Activated CD8-positive, alpha-beta memory T cell treated with anti-CD3 and anti-CD28 coated beads, Interleukin-2, amount 50 U/mL, for 1 hour (primary cell): ENCODE data around the gene MINDY2.
"Not testable (repeated sequence)": the region's sequence is repeated elsewhere in the genome, so short reads cannot be mapped to it uniquely, and the experiment has no call there.

ENCODE experiments used
- DNase-seq: peaks from one replicate; pipeline ENCODE4 v3.0.0-alpha.2; 2020; ENCODE audit errors: extremely low read depth

Gene MINDY2

DNA sequence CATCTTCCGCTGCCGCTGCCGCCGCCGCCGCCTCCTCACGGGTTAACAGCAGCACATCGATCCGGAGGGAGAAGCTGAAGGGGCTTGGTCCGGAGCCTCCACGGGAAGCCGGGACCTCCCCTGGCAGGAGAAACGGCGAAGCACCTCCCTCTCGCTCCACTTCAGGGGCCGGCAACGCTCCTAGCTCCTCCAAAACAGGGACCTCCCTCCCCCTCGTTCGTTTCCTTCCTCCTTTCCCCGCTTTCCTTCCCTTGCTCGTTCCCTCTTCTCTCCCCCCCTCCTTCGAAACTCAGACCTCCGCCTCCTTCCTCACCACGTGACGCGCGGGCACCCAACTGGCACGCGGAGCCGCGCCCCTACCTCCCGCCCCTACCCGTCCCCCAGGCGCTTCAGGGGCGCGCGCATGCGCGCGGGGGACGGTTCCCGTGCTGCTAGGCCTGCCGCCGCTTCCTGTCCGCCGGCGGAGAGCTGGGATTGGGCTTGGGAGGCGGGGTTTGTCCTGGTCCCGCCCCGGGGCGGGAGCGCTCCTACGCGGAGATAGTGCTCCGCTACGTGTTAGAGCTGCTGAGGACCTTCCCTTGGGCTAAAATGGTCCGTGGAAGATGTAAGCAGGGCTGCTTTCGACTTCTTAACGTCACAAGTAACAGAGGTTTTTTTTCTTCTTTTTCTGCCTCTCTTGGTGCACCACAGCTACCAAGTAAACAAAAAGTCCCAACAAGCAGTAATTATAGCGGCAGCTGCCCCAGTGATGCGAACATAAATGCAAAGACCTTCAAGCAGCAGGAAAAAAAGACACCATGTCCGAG, 21.4 kb upstream of the MINDY2 start, which contains the start of gene ADAM10:
TSS of gene ADAM10 (minus strand) at position 176 of the 806 bp plus-strand sequence. CDS start at position 3, 173 bp downstream.
- DNase-seq: peak; percentile 85

DNA sequence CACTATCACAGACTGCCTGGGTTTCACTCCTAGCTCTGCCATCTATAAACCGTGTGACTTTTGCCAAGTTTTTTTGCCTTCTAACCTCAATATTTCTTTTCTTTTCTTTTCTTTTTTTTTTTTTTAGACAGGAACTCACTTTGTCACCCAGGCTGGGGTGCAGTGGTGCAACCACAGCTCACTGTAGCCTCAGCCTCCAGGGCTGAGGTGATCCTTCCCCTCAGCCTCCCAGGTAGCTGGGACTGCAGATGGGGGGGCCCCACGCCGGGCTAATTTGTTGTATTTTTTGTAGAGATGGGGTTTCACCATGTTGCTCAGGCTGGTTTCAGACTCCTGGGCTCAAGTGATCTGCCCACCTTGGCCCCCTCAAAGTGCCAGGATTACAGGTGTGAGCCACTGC, 18.4 kb upstream of the MINDY2 start:
- no peak for DNase-seq

- DNase-seq: no peak
Observed at GRCh38 chr15:58755350-58755749, 15.8 kb upstream of the MINDY2 start.

DNA sequence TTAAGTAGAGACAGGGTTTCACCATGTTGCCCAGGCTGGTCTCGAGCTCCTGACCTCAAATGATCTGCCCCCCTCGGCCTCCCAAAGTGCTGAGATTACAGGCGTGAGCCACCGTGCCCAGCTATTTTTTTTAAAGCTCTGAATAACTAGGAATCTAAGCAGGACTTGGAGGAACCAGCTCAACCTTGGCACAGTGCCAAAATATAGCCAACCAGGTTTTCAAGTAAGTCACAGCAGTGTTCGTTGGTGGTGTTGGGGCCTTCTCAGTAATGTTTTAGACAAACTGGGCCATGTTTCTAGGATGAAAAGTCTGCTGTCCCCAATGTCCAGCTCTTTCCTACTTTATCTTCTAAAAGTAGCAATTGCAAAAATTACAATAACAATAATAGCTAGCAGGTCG, 15.1 kb upstream of the MINDY2 start:
- DNase-seq: no peak

DNA sequence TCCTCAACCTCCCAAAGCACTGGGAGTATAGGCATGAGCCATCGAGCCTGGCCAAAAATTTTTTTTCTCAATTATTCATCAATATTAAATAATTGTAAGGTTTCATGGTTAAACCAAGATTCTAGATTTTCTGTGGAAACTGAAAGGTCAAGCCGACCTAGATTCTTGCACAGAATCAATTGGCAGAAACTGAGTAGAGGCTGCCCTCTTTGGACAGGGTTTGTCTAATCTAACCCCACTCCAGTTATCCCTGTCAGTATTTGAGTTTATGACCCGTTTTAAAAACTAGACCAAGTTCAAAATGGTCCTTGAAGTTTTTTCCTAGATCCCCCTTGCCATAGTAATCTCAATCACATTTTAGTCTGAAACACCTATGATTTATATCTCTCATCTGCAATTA, 13.0 kb upstream of the MINDY2 start:
- DNase-seq: no peak

GRCh38 chr15:58760385-58761009, 10.6 kb upstream of the MINDY2 start:
- DNase-seq: no peak

- DNase-seq: no peak
Observed at GRCh38 chr15:58761010-58761388, 10.1 kb upstream of the MINDY2 start.

DNA sequence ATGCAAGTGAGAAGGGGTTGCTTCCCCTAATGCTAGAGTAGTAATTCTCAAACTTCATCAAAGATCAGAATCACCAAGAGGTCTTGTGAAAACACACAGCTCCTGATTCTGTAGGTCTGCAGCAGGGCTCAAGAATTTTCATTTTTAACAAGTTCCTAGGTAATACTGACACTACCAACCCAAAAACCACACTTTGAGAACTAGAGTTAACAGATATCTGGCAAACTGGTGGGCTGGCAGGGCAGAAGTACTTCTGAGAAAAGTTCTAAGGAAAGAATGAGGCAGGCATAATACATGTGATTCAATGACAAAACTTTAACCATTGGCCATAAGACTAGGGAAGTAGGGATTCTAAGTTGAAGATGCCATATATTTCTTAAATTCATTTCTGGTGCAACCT, 8.8 kb upstream of the MINDY2 start:
- no peak for DNase-seq

DNA sequence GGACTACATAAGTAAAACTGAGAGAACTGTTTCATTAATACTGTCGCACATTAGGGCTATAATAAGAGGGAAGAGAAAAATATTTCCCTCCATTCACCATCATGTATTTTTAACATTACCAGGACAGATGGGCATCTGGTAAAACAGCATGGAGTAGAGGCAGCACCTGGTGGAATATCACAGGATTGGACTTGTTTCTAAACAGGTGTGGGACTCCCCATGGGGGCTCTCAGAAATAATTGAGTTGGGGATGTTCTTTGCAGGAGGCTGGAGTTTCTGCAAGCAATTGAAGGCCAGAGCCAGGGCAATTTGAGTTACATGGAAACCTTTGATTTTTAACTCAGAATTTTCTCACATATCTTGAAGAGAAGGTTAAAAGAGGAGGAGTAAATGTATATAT, 8.4 kb upstream of the MINDY2 start:
- no peak for DNase-seq

DNA sequence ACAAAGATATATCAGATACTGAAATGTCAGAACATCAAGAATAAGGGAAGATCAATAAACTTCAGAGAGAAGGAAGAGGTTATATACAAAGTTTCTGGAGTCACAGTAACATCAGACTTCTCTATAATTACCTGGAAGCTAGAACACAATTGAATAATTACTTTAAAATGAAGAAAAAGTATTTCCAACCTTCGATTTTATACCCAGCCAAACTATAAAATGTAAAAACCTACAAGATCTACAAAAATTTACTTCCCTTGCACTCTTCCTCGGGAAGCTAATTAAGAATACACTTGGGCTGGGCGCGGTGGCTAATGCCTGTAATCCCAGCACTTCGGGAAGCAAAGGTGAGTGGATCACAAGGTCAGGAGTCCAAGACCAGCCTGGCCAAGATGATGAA, 6.6 kb upstream of the MINDY2 start:
- no peak for DNase-seq

GRCh38 chr15:58766290-58766689, 4.8 kb upstream of the MINDY2 start:
- DNase-seq: no peak

GRCh38 chr15:58768601-58769004, 2.5 kb upstream of the MINDY2 start:
- not testable (repeated sequence) for DNase-seq

- no peak for DNase-seq
Observed at GRCh38 chr15:58770519-58770856, 614 bp upstream of the MINDY2 start.

DNA sequence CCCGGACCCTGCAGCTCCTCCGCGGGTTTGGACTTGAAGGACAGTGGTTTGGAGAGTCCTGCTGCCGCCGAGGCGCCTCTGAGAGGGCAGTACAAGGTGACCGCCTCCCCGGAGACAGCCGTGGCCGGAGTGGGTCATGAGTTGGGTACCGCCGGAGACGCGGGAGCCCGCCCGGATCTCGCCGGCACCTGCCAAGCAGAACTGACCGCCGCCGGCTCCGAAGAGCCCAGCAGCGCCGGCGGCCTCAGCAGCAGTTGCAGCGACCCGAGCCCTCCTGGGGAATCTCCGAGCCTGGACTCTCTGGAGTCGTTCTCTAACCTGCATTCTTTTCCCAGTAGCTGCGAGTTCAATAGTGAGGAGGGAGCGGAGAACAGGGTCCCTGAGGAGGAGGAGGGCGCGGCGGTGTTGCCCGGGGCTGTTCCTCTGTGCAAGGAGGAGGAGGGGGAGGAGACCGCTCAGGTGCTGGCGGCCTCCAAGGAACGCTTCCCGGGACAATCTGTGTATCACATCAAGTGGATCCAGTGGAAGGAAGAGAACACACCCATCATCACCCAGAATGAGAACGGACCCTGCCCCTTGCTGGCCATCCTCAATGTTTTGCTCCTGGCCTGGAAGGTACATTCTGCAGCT, 634 bp downstream of the MINDY2 start:
- no peak for DNase-seq

GRCh38 chr15:58773024-58773423, 1.9 kb downstream of the MINDY2 start:
- no peak for DNase-seq

GRCh38 chr15:58775402-58775801, 4.3 kb downstream of the MINDY2 start:
- no peak for DNase-seq

GRCh38 chr15:58777107-58777506, 6.0 kb downstream of the MINDY2 start:
- no peak for DNase-seq

DNA sequence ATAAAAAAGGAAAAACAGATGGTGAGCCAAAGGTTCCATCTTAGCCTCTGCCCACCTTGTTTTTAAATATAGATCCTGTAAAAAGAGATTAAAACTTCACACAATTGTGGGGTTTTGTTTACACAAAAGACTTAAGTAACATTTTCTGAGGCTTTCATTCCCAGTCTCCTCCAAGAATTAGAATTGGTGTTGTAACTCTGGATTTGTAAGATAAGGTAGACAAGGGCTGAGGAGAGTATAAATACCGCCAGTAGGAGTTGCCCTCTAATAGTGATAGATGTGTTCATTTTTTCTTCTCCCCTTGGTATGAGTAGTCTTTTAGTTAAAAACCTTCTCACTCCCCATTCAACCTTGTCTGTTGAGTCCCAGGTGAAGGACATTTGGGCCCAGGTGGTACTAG, 8.5 kb downstream of the MINDY2 start:
- no peak for DNase-seq

GRCh38 chr15:58785355-58785754, 14.3 kb downstream of the MINDY2 start:
- no peak for DNase-seq

GRCh38 chr15:58788056-58788710, 17.1 kb downstream of the MINDY2 start:
- no peak for DNase-seq

DNA sequence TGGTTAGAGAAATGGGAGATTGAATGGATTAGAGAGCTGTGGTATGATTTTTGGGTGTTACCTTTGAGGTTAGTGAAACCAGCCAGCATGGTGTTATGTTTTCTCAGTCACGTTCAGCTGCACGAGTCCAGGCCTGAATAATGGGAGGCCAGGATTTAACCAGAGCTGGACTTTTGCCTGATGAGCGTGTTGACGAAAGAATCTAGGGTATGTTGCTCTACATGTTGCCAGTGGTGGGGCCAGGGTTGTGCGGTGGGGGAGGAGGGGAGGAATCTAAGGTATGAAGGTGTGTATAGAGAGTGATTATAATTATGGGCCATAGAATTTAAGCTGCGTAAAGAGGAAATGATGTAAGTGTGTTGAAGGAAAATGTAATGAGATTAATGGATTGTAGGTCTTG, 22.8 kb downstream of the MINDY2 start:
- no peak for DNase-seq

DNA sequence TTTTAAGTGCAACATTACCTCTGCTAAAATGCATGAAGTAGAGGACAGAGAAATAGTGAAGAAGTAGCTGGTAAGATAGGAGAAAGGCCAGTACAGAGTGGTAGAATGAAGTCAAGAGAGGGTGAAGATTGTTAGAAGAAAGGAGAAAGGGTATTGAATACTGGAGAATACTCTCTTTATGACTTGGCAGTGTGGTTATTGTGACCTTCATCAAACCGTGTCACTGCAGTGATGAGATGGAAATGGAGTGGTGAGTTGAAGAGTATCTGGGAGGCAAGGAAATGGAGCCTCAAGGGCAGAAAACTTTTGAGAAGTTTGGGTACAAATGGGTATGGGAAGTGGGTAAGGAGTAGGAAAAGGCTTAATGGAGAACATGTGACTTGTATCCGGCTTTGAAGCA, 24.7 kb downstream of the MINDY2 start:
- DNase-seq: no peak

- no peak for DNase-seq
Observed at GRCh38 chr15:58797505-58797904, 26.4 kb downstream of the MINDY2 start.
